Measurements from ENCODE around the gene GPX2. TPM values are rescaled to one million over a fixed set of nuclear protein-coding genes. Genes with fewer than 3 reads are reported as not detected.

Gene GPX2
- polyA plus RNA-seq, 3 donors = not detected

DNA sequence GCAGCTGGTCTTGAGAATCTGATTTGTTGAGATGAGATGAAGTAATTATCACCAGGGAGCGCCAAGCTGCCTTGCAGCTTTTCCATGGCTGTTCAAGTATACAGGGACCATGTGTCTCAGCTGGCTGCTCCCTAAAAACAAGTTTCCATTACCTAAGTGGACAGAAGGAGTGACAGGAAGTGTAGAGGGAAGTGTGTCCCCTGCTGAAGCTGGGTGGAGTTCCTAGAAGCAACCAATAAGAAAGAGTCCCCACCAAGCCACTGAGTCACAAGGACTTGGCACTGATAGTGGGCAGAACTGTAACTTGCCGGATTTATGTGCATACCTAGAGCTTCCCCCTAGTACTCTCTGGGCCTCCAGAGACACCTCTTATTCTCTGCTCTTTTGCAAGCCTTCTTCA, 1.5 kb upstream of the GPX2 start:
- H3K27me3 ChIP-seq (ENCODE audit: control insufficient read depth in 2 of 2, insufficient read depth in 2 of 2, low read length in 2 of 2) = no peaks in the 10 kb centered on the region
- H3K4me1 Mint-ChIP-seq = peaks cover 21% of the 10 kb centered on the region
- no peaks in the 10 kb centered on the region for H3K9me3 ChIP-seq (replicated peaks in 1 of 2; ENCODE audit: control insufficient read depth in 1 of 2, insufficient read depth in 1 of 2, low read length in 2 of 2)
- no peak overlapping the region for H2AFZ ChIP-seq (ENCODE audit: insufficient read depth, low read depth, low read length, poor library complexity, severe bottlenecking)
- H3K9ac ChIP-seq (ENCODE audit: insufficient read depth, low read length, poor library complexity, severe bottlenecking) = no peak overlapping the region
- H3K27me3 Mint-ChIP-seq (ENCODE audit: low read depth in 3 of 3) = peaks cover 0 to 3% (median 2%) of the 10 kb centered on the region in 3 donors
- no peaks in the 10 kb centered on the region for H3K9me3 Mint-ChIP-seq
- 100% methylated on average over 1 of the region's 2 CpGs for WGBS (ENCODE audit: insufficient coverage)
- H3K4me1 ChIP-seq (ENCODE audit: control insufficient read depth in 1 of 2, insufficient read depth in 2 of 2, low read length in 2 of 2) = peaks cover 11 to 12% of the 10 kb centered on the region in 2 donors
- H3K36me3 ChIP-seq (replicated peaks in 1 of 2; ENCODE audit: control insufficient read depth in 1 of 2, insufficient read depth in 2 of 2, low read length in 2 of 2) = peaks cover 18 to 75% of the 10 kb centered on the region in 2 donors
- H3K27ac Mint-ChIP-seq = peak overlapping the region in 4 of 7 donors; percentile 2 to 70 (median 36)
- H3K79me2 ChIP-seq (ENCODE audit: insufficient read depth, low read length) = no peaks in the 10 kb centered on the region
- H3K36me3 Mint-ChIP-seq = peaks cover 57 to 60% of the 10 kb centered on the region in 2 donors
- intact Hi-C loops (cut with micrococcal nuclease) = no loop called here
- peaks cover 33% of the 10 kb centered on the region for H4K20me1 ChIP-seq (ENCODE audit: insufficient read depth, low read length)
- H3K4me2 ChIP-seq (replicated peaks; ENCODE audit: extremely low read depth, low read length, poor library complexity, severe bottlenecking) = no peak overlapping the region
- H3K27ac ChIP-seq (ENCODE audit: low read depth in 1 of 2, low read length in 2 of 2) = no peak overlapping the region
- TF ChIP-seq, protein P1, sequence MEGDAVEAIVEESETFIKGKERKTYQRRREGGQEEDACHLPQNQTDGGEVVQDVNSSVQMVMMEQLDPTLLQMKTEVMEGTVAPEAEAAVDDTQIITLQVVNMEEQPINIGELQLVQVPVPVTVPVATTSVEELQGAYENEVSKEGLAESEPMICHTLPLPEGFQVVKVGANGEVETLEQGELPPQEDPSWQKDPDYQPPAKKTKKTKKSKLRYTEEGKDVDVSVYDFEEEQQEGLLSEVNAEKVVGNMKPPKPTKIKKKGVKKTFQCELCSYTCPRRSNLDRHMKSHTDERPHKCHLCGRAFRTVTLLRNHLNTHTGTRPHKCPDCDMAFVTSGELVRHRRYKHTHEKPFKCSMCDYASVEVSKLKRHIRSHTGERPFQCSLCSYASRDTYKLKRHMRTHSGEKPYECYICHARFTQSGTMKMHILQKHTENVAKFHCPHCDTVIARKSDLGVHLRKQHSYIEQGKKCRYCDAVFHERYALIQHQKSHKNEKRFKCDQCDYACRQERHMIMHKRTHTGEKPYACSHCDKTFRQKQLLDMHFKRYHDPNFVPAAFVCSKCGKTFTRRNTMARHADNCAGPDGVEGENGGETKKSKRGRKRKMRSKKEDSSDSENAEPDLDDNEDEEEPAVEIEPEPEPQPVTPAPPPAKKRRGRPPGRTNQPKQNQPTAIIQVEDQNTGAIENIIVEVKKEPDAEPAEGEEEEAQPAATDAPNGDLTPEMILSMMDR (IDR thresholded peaks at IDR 0.05) = no peak
- no peak for DNase-seq
- no peak overlapping the region for H3K4me3 Mint-ChIP-seq
- no peak overlapping the region for H3K4me3 ChIP-seq (replicated peaks in 1 of 3; ENCODE audit: low read depth in 2 of 3, low read length in 3 of 3)

DNA sequence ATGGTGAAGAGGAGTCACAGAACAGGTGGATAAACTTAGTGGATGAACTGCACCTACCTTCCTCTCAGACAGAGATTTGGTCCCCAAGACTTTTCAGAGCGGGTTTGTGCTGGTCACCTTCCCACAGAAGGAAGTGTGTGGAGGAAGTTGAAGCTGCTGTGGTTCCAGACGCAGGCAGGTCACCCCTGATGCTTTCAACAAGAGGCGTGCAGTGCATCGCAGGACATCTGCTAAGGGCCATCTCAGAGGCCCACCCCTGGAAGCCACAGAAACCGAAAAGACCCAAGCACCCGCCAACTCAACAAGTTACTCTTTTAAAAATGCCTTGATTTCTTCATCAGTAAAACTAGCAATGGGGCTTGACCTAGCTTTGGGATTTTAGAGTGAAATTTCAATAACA, 1.0 kb upstream of the GPX2 start:
- H3K9ac ChIP-seq (ENCODE audit: insufficient read depth, low read length, poor library complexity, severe bottlenecking) = no peak overlapping the region
- H3K4me3 ChIP-seq (replicated peaks in 1 of 3; ENCODE audit: low read depth in 2 of 3, low read length in 3 of 3) = no peak overlapping the region
- H3K9me3 ChIP-seq (replicated peaks in 1 of 2; ENCODE audit: control insufficient read depth in 1 of 2, insufficient read depth in 1 of 2, low read length in 2 of 2) = no peaks in the 10 kb centered on the region
- H3K36me3 Mint-ChIP-seq = peaks cover 60 to 62% of the 10 kb centered on the region in 2 donors
- H3K4me1 ChIP-seq (ENCODE audit: control insufficient read depth in 1 of 2, insufficient read depth in 2 of 2, low read length in 2 of 2) = peaks cover 11 to 12% of the 10 kb centered on the region in 2 donors
- H3K27ac Mint-ChIP-seq = peak overlapping the region in 3 of 7 donors; percentile 11 to 70 (median 26)
- no peaks in the 10 kb centered on the region for H3K27me3 ChIP-seq (ENCODE audit: control insufficient read depth in 2 of 2, insufficient read depth in 2 of 2, low read length in 2 of 2)
- DNase-seq = no peak
- no peak overlapping the region for H2AFZ ChIP-seq (ENCODE audit: insufficient read depth, low read depth, low read length, poor library complexity, severe bottlenecking)
- TF ChIP-seq, protein P1 (IDR thresholded peaks at IDR 0.05) = no peak
- H3K9me3 Mint-ChIP-seq = no peaks in the 10 kb centered on the region
- H3K27me3 Mint-ChIP-seq (ENCODE audit: low read depth in 3 of 3) = peaks cover 0 to 3% (median 2%) of the 10 kb centered on the region in 3 donors
- H3K36me3 ChIP-seq (replicated peaks in 1 of 2; ENCODE audit: control insufficient read depth in 1 of 2, insufficient read depth in 2 of 2, low read length in 2 of 2) = peaks cover 18 to 76% of the 10 kb centered on the region in 2 donors
- peaks cover 37% of the 10 kb centered on the region for H4K20me1 ChIP-seq (ENCODE audit: insufficient read depth, low read length)
- WGBS (ENCODE audit: insufficient coverage) = 5% methylated on average over 3 of the region's 6 CpGs
- peaks cover 21% of the 10 kb centered on the region for H3K4me1 Mint-ChIP-seq
- H3K4me3 Mint-ChIP-seq = no peak overlapping the region
- H3K4me2 ChIP-seq (replicated peaks; ENCODE audit: extremely low read depth, low read length, poor library complexity, severe bottlenecking) = no peak overlapping the region
- no peaks in the 10 kb centered on the region for H3K79me2 ChIP-seq (ENCODE audit: insufficient read depth, low read length)
- peak overlapping the region in 1 of 2 donors; percentile 34 for H3K27ac ChIP-seq (ENCODE audit: low read depth in 1 of 2, low read length in 2 of 2)
- intact Hi-C loops (cut with micrococcal nuclease) = no loop called here
